Stomach (tissue), 4 donors: Measurements from ENCODE around the gene RPS15.

ENCODE experiments used
- CTCF ChIP-seq, 7 experiments: fragments of 450-650 bp in 4 of 7; fragments of 200-600 bp in 3 of 7; sonication (generic) in 3 of 7; IDR thresholded peaks; one replicate each; pipeline ENCODE4 v1.5.1; 2016 to 2019; ENCODE audit warnings: antibody characterized with exemption in 7 of 7, control low read depth in 2 of 7, mild to moderate bottlenecking in 1 of 7
- POLR2A ChIP-seq, 4 donors: fragments of 450-650 bp; IDR thresholded peaks; one replicate each; pipeline ENCODE4 v1.6.1; 2016; ENCODE audit warnings: antibody characterized with exemption in 4 of 4, control low read depth in 2 of 4, mild to moderate bottlenecking in 1 of 4, moderate library complexity in 1 of 4
- POLR2AphosphoS5 ChIP-seq, 3 donors: sonication (generic); formaldehyde crosslinking; IDR thresholded peaks; one replicate each; pipeline ENCODE4 v1.6.1; 2016; ENCODE audit warnings: antibody characterized with exemption in 3 of 3

- TF ChIP-seq POLR2A (IDR thresholded peaks at IDR 0.05) (no peak), CTCF (IDR thresholded peaks at IDR 0.05) (no peak), POLR2AphosphoS5 (IDR thresholded peaks at IDR 0.05) (no peak)
Measured at GRCh38 chr19:1394252-1395193, 43.7 kb upstream of the RPS15 start.
